WTC11 (cell line): Measurements from ENCODE around the gene RABL3. TPM values are rescaled to one million over a fixed set of nuclear protein-coding genes. Genes with fewer than 3 reads are reported as not detected.

Experiments used
- ATAC-seq: fragments of 200-7000 bp; cut with Tn5 transposase; 2 replicates; pipeline ENCODE4 v1.10.0; 2021; ENCODE audit warnings: mild to moderate bottlenecking, moderate library complexity
- CTCF ChIA-PET: fragments of 300-600 bp; sonication (Branson Sonifier 250); formaldehyde crosslinking; loops from one replicate; lab custom pipeline; 2021; ENCODE audit warnings: antibody characterized with exemption; lab: Charles Lee
- POLR2A ChIA-PET: fragments of 350-600 bp; sonication (Branson Sonifier 250); formaldehyde crosslinking; loops from one replicate; lab custom pipeline; 2021; ENCODE audit warnings: antibody characterized with exemption; lab: Charles Lee
- DNase-seq: peaks from one replicate; pipeline ENCODE4 v3.0.0; 2021; ENCODE audit warnings: low spot score
- H3K27ac Mint-ChIP-seq: 2 replicates; pipeline ENCODE4 v1.8.0; 2021; ENCODE audit warnings: mixed read lengths
- H3K27me3 Mint-ChIP-seq: 2 replicates; pipeline ENCODE4 v1.8.0; 2021; ENCODE audit warnings: low read depth, mild to moderate bottlenecking, moderate library complexity, mixed read lengths
- H3K36me3 Mint-ChIP-seq: 2 replicates; pipeline ENCODE4 v1.8.0; 2021; ENCODE audit warnings: mixed read lengths
- H3K4me1 Mint-ChIP-seq: 2 replicates; pipeline ENCODE4 v1.8.0; 2022; ENCODE audit warnings: mixed read lengths
- H3K4me3 Mint-ChIP-seq: 2 replicates; pipeline ENCODE4 v1.8.0; 2021; ENCODE audit warnings: mild to moderate bottlenecking, moderate library complexity, mixed read lengths
- H3K9me3 Mint-ChIP-seq: 2 replicates; pipeline ENCODE4 v1.8.0; 2021; ENCODE audit warnings: mixed read lengths
- AR ChIP-seq: fragments of 250-450 bp; sonication (Bioruptor Pico); IDR thresholded peaks from 2 replicates; pipeline ENCODE4 v1.9.0; 2021; ENCODE audit warnings: mild to moderate bottlenecking
- ATF2 ChIP-seq: sonication (generic); formaldehyde crosslinking; IDR thresholded peaks from 2 replicates; pipeline ENCODE4 v1.8.1; 2022; ENCODE audit warnings: low read depth, missing genetic modification reagents, borderline replicate concordance
- CREM ChIP-seq: sonication (generic); formaldehyde crosslinking; IDR thresholded peaks from 2 replicates; pipeline ENCODE4 v1.8.1; 2022; ENCODE audit warnings: mild to moderate bottlenecking, missing genetic modification reagents, moderate library complexity
- OVOL2 ChIP-seq: fragments of 250-450 bp; sonication (Bioruptor Pico); IDR thresholded peaks from 2 replicates; pipeline ENCODE4 v1.9.0; 2021; ENCODE audit warnings: mild to moderate bottlenecking, borderline replicate concordance
- PRRX2 ChIP-seq: fragments of 250-450 bp; sonication (Bioruptor Pico); IDR thresholded peaks from 2 replicates; pipeline ENCODE4 v1.8.0; 2021; ENCODE audit warnings: mild to moderate bottlenecking
- SMAD3 ChIP-seq: sonication (generic); formaldehyde crosslinking; IDR thresholded peaks from 2 replicates; pipeline ENCODE4 v1.8.0; 2022; ENCODE audit warnings: missing genetic modification reagents, mild to moderate bottlenecking, borderline replicate concordance
- ZNF121 ChIP-seq: sonication (generic); formaldehyde crosslinking; IDR thresholded peaks from 2 replicates; pipeline ENCODE4 v1.8.0; 2023; ENCODE audit warnings: missing genetic modification reagents
- ZNF138 ChIP-seq: sonication (generic); formaldehyde crosslinking; conservative IDR thresholded peaks from 2 replicates; pipeline ENCODE4 v1.8.1; 2022; ENCODE audit warnings: mild to moderate bottlenecking, moderate library complexity, missing genetic modification reagents
- ZNF396 ChIP-seq: fragments of 250-450 bp; sonication (Bioruptor Pico); IDR thresholded peaks from 2 replicates; pipeline ENCODE4 v1.8.0; 2021; ENCODE audit warnings: mild to moderate bottlenecking, moderate library complexity, borderline replicate concordance
- ZSCAN18 ChIP-seq: fragments of 250-450 bp; sonication (Bioruptor Pico); IDR thresholded peaks from 2 replicates; pipeline ENCODE4 v2.1.2; 2022; ENCODE audit warnings: mild to moderate bottlenecking, moderate library complexity
- total RNA-seq: library from RNA; stranded (reverse); gene quantifications from 3 replicates; pipeline ENCODE4 v1.2.3, GENCODE V29; 2021
- TF ChIP-seq, protein P1 (sequence below): sonication (generic); formaldehyde crosslinking; IDR thresholded peaks from 2 replicates; pipeline ENCODE4 v1.8.0; 2023; ENCODE audit warnings: missing genetic modification reagents
- TF ChIP-seq, protein P2 (sequence below): sonication (generic); formaldehyde crosslinking; IDR thresholded peaks from 2 replicates; pipeline ENCODE4 v1.8.1; 2022; ENCODE audit warnings: low read depth, mild to moderate bottlenecking, moderate library complexity, missing genetic modification reagents, borderline replicate concordance
- TF ChIP-seq, protein P3 (sequence below): sonication (generic); formaldehyde crosslinking; IDR thresholded peaks from 2 replicates; pipeline ENCODE4 v1.8.0; 2022; ENCODE audit warnings: missing genetic modification reagents

RABL3 gene
- total RNA-seq, 1 experiment from 2014 or later, result 18.2 TPM

- Mint-ChIP-seq H3K4me3 (no peak overlapping the region), H3K9me3 (no peaks in the 10 kb centered on the region), H3K4me1 (peaks cover 51% of the 10 kb centered on the region), H3K36me3 (peaks cover 7% of the 10 kb centered on the region), H3K27me3 (no peaks in the 10 kb centered on the region), H3K27ac (peak overlapping the region; percentile 50; the same call in 1 of the 2 replicates)
- POLR2A ChIA-PET, result no interaction called here
- DNase-seq, result no peak
- TF ChIP-seq, protein P1, sequence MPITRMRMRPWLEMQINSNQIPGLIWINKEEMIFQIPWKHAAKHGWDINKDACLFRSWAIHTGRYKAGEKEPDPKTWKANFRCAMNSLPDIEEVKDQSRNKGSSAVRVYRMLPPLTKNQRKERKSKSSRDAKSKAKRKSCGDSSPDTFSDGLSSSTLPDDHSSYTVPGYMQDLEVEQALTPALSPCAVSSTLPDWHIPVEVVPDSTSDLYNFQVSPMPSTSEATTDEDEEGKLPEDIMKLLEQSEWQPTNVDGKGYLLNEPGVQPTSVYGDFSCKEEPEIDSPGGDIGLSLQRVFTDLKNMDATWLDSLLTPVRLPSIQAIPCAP (CRISPR knock-in tag), result no peak
- TF ChIP-seq SMAD3 (CRISPR knock-in tag) (no peak), AR (CRISPR knock-in tag) (no peak), ATF2 (no peak), CREM (CRISPR knock-in tag) (no peak), OVOL2 (CRISPR knock-in tag) (no peak), ZSCAN18 (no peak), ZNF396 (CRISPR knock-in tag) (no peak)
- ATAC-seq, result no peak
- CTCF ChIA-PET, result interaction anchor here (1.0 to 1.2 kb wide), 2 partner anchors 24 kb away, joined by 3 read pairs; no protein-coding TSS in a partner anchor
Observed at GRCh38 chr3:120770891-120771290, 28.6 kb upstream of the RABL3 start.

DNA sequence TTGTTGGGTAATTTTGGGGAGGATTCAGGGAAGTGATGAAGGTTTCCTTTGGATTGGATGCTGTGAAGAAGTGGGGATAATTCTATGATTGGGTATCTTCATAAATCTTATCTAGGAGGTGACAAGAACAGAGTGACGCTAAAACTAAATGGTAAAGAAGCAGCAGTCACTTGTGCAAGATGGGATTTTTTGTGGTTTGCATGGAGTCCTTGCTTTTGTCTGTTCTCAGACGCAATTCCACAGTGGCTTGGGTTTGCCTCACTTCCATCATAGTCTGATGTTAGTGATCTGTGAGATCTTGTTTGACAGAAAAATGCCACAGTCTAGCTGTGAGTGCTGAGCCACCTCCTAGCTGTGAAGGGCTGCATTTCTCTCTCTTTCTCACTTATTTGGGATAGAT, 27.1 kb upstream of the RABL3 start:
- H3K36me3 Mint-ChIP-seq, result peaks cover 7% of the 10 kb centered on the region
- peak overlapping the region; percentile 3; the same call in 1 of the 2 replicates for H3K27ac Mint-ChIP-seq
- CTCF ChIA-PET, result interaction anchor here (1.2 kb wide), 1 partner anchor 26 kb away, joined by 3 read pairs; no protein-coding TSS in a partner anchor
- TF ChIP-seq ZNF138 (no peak), SMAD3 (CRISPR knock-in tag) (no peak), PRRX2 (no peak), ZNF121 (CRISPR knock-in tag) (no peak)
- TF ChIP-seq, protein P2, sequence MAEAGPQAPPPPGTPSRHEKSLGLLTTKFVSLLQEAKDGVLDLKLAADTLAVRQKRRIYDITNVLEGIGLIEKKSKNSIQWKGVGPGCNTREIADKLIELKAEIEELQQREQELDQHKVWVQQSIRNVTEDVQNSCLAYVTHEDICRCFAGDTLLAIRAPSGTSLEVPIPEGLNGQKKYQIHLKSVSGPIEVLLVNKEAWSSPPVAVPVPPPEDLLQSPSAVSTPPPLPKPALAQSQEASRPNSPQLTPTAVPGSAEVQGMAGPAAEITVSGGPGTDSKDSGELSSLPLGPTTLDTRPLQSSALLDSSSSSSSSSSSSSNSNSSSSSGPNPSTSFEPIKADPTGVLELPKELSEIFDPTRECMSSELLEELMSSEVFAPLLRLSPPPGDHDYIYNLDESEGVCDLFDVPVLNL (CRISPR knock-in tag), result no peak
- TF ChIP-seq, protein P3, sequence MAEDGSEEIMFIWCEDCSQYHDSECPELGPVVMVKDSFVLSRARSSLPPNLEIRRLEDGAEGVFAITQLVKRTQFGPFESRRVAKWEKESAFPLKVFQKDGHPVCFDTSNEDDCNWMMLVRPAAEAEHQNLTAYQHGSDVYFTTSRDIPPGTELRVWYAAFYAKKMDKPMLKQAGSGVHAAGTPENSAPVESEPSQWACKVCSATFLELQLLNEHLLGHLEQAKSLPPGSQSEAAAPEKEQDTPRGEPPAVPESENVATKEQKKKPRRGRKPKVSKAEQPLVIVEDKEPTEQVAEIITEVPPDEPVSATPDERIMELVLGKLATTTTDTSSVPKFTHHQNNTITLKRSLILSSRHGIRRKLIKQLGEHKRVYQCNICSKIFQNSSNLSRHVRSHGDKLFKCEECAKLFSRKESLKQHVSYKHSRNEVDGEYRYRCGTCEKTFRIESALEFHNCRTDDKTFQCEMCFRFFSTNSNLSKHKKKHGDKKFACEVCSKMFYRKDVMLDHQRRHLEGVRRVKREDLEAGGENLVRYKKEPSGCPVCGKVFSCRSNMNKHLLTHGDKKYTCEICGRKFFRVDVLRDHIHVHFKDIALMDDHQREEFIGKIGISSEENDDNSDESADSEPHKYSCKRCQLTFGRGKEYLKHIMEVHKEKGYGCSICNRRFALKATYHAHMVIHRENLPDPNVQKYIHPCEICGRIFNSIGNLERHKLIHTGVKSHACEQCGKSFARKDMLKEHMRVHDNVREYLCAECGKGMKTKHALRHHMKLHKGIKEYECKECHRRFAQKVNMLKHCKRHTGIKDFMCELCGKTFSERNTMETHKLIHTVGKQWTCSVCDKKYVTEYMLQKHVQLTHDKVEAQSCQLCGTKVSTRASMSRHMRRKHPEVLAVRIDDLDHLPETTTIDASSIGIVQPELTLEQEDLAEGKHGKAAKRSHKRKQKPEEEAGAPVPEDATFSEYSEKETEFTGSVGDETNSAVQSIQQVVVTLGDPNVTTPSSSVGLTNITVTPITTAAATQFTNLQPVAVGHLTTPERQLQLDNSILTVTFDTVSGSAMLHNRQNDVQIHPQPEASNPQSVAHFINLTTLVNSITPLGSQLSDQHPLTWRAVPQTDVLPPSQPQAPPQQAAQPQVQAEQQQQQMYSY (CRISPR knock-in tag), result no peak
- peaks cover 57% of the 10 kb centered on the region for H3K4me1 Mint-ChIP-seq
- ATAC-seq, result no peak
- no peak overlapping the region for H3K4me3 Mint-ChIP-seq
- no peak for DNase-seq
- no peaks in the 10 kb centered on the region for H3K27me3 Mint-ChIP-seq
- H3K9me3 Mint-ChIP-seq, result no peaks in the 10 kb centered on the region
- POLR2A ChIA-PET, result no interaction called here
